ENCODE data around the gene SYCE1.
"Not testable (repeated sequence)": the region's sequence is repeated elsewhere in the genome, so short reads cannot be mapped to it uniquely, and the experiment has no call there.

GRCh38 chr10:133572055-133572454 is 6.7 kb upstream of the SYCE1 start:
- TF ChIP-seq, protein P1, sequence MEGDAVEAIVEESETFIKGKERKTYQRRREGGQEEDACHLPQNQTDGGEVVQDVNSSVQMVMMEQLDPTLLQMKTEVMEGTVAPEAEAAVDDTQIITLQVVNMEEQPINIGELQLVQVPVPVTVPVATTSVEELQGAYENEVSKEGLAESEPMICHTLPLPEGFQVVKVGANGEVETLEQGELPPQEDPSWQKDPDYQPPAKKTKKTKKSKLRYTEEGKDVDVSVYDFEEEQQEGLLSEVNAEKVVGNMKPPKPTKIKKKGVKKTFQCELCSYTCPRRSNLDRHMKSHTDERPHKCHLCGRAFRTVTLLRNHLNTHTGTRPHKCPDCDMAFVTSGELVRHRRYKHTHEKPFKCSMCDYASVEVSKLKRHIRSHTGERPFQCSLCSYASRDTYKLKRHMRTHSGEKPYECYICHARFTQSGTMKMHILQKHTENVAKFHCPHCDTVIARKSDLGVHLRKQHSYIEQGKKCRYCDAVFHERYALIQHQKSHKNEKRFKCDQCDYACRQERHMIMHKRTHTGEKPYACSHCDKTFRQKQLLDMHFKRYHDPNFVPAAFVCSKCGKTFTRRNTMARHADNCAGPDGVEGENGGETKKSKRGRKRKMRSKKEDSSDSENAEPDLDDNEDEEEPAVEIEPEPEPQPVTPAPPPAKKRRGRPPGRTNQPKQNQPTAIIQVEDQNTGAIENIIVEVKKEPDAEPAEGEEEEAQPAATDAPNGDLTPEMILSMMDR (IDR thresholded peaks at IDR 0.05; ENCODE audit: poor library complexity), result not testable (repeated sequence)
- TF ChIP-seq EZH2 (IDR thresholded peaks at IDR 0.05; ENCODE audit: borderline replicate concordance), result not testable (repeated sequence)
